Pulmonary artery endothelial cell (primary cell): ENCODE measurements around the gene TMEM95. TPM values are rescaled to one million over a fixed set of nuclear protein-coding genes. Genes with fewer than 3 reads are reported as not detected.
"Not testable (repeated sequence)": the region's sequence is repeated elsewhere in the genome, so short reads cannot be mapped to it uniquely, and the experiment has no call there.

Experiments
- DNase-seq: peaks from one replicate; pipeline ENCODE4 v3.0.0-alpha.2; 2011; ENCODE audit warnings: low read depth, low spot score
- total RNA-seq: library from RNA; depleted of rRNA; stranded (reverse); fragments of >200 nt; gene quantifications from 2 replicates; pipeline ENCODE4 v1.2.3, GENCODE V29; 2014

TMEM95 gene
- total RNA-seq, 1 donor from 2014 or later: not detected

DNA sequence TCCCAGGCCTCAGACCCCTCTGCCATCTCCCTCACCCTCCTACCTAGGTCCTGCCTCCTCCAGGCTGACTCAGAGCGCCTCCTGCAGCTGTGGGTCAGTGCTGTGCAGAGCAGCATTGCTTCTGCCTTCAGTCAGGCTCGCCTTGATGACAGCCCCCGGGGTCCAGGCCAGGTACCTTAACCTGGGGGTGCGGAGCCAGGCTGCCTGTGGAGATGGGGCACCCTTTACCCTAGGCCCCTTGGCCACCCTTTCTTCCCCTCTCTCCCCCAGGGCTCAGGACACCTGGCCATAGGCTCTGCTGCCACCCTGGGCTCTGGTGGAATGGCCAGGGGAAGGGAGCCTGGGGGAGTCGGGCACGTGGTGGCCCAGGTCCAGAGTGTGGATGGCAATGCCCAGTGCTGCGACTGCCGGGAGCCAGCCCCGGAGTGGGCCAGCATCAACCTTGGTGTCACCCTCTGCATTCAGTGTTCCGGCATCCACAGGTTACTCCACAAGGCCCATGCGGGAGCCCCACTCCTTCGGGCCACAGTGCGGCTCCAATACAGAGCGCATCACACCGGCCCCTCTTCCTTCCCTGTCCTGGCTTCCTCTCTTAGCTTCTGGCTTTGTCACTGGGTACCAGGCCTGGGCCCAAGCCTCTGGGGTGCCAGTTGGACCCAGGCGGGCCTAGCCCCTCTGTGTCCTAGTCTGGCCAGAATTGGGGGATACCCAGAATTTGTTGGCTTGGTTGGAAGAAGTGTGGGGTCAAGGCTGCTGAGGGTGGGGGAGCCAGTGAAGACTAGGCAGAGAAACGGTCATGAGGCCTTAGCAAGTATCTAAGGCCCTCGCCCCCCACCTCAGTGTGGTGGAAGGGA lies 8.0 kb upstream of the TMEM95 start:
- no peak for DNase-seq

DNA sequence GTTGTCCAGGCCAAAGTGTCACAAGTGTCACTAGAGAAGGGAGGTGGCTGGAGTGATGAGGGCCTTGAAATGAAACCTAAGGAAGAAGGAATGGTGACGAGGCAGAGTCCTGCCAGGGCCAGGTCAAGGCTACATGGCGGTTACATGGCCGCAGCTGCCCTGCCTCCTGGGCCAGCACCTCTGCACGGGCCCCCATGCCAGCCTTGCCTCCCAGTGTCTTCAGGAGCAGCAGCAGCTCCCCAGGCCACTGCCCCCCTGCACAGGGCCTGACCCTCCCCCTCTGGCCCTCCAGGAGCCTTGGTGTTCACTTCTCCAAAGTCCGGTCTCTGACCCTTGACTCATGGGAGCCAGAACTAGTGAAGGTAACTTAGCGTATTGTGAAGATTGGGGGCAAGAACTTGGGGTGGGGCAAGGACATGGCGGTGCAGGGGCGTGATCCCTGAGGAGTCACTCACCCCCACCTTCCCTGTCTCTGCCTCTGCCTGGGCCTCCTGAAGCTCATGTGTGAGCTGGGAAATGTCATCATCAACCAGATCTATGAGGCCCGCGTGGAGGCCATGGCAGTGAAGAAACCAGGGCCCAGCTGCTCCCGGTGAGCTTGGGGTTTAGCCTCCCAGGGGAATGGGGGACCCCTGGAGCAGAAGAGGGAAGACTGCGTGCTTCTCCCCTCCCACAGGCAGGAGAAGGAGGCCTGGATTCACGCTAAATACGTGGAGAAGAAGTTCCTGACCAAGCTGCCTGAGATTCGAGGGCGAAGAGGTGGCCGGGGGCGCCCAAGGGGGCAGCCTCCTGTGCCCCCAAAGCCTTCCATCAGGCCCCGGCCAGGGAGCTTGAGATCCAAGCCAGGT lies 7.1 kb upstream of the TMEM95 start:
- DNase-seq: no peak

- DNase-seq: no peak
These were observed 6.3 kb upstream of the TMEM95 start for GRCh38 chr17:7348478-7349242.

- DNase-seq: no peak
These were observed 3.1 kb upstream of the TMEM95 start, which contains the start of gene KCTD11 for GRCh38 chr17:7351665-7352502. Gene KCTD11 (plus strand): TSS chr17:7352162.

- no peak for DNase-seq
These were observed 2.5 kb upstream of the TMEM95 start for GRCh38 chr17:7352503-7352889.

GRCh38 chr17:7352910-7353635 lies 1.9 kb upstream of the TMEM95 start:
- no peak for DNase-seq

- DNase-seq: no peak
These were observed 603 bp upstream of the TMEM95 start for GRCh38 chr17:7354262-7354843.

GRCh38 chr17:7355573-7355972 lies 617 bp downstream of the TMEM95 start:
- no peak for DNase-seq

GRCh38 chr17:7356072-7356549 lies 1.2 kb downstream of the TMEM95 start:
- DNase-seq: no peak

DNA sequence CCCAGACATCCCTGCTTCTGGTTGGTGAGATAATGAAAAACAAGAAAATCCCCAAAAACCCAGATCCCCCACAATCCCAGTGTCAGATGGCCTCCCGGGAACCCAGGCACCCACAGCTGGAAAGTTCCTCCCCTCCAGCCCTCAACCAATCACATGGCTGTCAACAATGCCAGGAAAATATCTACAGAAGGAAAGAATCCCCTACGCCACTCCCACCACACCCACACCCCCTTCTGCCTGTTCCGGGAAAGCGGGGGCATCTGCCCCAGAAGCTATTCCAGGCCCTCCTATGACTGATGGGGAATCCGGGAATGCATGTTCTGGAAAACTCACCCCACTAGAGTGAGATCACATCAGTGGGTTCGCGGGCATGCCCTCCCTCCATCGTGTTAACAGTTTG lies 1.8 kb downstream of the TMEM95 start:
- DNase-seq: no peak

GRCh38 chr17:7357381-7357780 lies 2.4 kb downstream of the TMEM95 start:
- DNase-seq: no peak

GRCh38 chr17:7361906-7362305 lies 7.0 kb downstream of the TMEM95 start:
- DNase-seq: no peak

DNA sequence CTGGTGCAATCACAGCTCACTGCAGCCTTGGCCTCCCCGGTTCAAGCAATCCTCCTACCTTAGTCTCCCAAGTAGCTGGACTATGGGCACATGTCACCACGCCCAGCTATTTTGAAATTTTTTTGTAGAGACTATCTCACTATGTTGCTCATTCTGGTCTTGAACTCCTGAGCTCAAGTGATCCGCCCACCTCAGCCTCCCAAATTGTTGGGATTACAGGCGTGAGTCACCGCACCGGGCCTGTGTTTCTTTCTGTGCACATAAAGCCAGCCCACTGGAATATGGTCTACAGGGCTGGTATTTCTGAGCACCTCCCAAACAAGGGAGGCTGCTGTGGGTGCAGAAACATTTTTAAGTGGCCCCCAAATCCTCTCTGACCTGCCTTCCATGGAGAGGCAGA lies 8.4 kb downstream of the TMEM95 start:
- no peak for DNase-seq

DNA sequence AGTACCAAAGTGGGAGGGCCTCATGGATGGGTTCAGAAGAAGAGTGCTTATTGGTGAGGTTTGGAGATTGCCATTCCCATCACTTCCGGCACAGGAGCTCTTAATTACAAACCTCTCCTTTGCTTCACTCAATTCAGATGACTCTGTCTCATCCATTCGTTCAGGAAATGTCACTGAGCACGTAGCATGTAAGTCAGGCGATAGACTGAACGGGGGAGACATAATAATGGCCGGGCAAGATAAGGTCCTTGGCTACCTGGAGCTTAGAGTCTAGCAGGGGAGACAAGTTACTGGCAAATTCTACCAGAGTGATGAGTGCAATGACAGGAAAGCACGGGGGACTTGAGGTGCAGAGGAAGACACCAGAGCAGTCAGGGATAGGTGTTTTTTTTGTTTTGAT lies 11.0 kb downstream of the TMEM95 start:
- DNase-seq: not testable (repeated sequence)

DNA sequence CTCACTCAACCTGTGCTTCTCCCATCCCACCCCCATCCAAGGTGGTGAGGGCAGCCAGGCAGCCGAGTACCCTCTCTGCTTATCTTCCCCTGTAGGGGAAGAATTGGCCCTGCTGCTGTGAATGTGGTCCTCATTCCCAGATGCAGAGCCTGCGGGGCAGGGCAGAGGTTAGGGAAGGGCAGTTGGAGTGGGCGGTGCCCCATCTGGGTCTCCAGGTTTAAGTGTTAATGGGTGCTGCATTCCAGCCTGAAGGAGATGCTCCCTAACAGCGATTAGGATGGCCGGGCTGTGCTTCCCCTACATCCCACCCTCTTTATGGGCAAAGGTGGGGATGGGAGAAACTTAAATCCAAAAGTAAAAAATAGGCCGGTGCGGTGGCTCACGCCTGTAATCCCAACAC lies 12.1 kb downstream of the TMEM95 start:
- DNase-seq: no peak

GRCh38 chr17:7367918-7368598 lies 13.1 kb downstream of the TMEM95 start:
- DNase-seq: no peak

GRCh38 chr17:7368599-7368994 lies 13.6 kb downstream of the TMEM95 start:
- DNase-seq: not testable (repeated sequence)

GRCh38 chr17:7369825-7370224 lies 14.9 kb downstream of the TMEM95 start:
- no peak for DNase-seq

- DNase-seq: no peak
These were observed 15.9 kb downstream of the TMEM95 start for GRCh38 chr17:7370853-7371252.
